Psoas muscle (tissue), 8 donors: Measurements from ENCODE around the gene ELF5. TPM values are rescaled to one million over a fixed set of nuclear protein-coding genes. Genes with fewer than 3 reads are reported as not detected.

Source experiments
- ATAC-seq, 4 donors: fragments of 200-7000 bp; cut with Tn5 transposase; one replicate each; pipeline ENCODE4 v1.9.1; 2020; ENCODE audit warnings: moderate library complexity in 3 of 4, mild to moderate bottlenecking in 2 of 4
- DNase-seq, 2 donors: peaks; one replicate each; pipeline ENCODE4 v3.0.0-alpha.2; 2020
- H3K27ac ChIP-seq: fragments of 200-600 bp; one replicate; pipeline ENCODE4 v1.8.0; 2022
- H3K27me3 ChIP-seq, 3 donors: fragments of 200-600 bp in 1 of 3; one replicate each; pipeline versions ENCODE4 v1.6.1 to v1.8.0; 2013 to 2022; ENCODE audit warnings: low read length in 2 of 3, mild to moderate bottlenecking in 2 of 3, moderate library complexity in 1 of 3; ENCODE audit not compliant: insufficient read depth in 3 of 3
- H3K36me3 ChIP-seq, 2 donors: fragments of 200-600 bp in 1 of 2; one replicate each; pipeline versions ENCODE4 v1.6.1 to v1.8.0; 2013 to 2022; ENCODE audit warnings: low read depth in 1 of 2, mild to moderate bottlenecking in 1 of 2, moderate library complexity in 1 of 2; ENCODE audit not compliant: insufficient read depth in 1 of 2
- H3K4me1 ChIP-seq: fragments of 200-600 bp; one replicate; pipeline ENCODE4 v1.8.0; 2022
- H3K4me3 ChIP-seq: fragments of 200-600 bp; one replicate; pipeline ENCODE4 v1.8.0; 2022; ENCODE audit warnings: mild to moderate bottlenecking
- H3K9me3 ChIP-seq: fragments of 200-600 bp; one replicate; pipeline ENCODE4 v1.8.0; 2022
- WGBS, 3 donors: extraction: QIAGEN DNeasy Blood & Tissue Kit; methylation state at CpG; one replicate each; pipeline versions ENCODE4 v1.1.6 to v1.1.7; 2013; 5-methylcytosine and 5-hydroxymethylcytosine counted together
- intact Hi-C, 2 donors: fragments of 100-400 bp; cut with DNase I; formaldehyde crosslinking; loops; one replicate each; pipeline versions ENCODE4 v1.11.0 to v1.14.2; 2022
- polyA plus RNA-seq, 3 donors: library from polyadenylated mRNA; stranded (reverse); fragments of 200-250 nt; gene quantifications; one replicate each; pipeline ENCODE4 v1.2.3, GENCODE V29; 2013
- total RNA-seq, 4 donors: library from RNA; stranded (reverse); fragmentation: NEBNext Ultra II Directional in 2 of 4; extraction: Animal tissue kit (Norgen Biotek cat#: 25700) in 2 of 4; gene quantifications; one replicate each; pipeline versions ENCODE4 v1.2.1 to v1.2.4, GENCODE V29; 2021 to 2023
- TF ChIP-seq, protein P1 (sequence below): fragments of 200-600 bp; IDR thresholded peaks from one replicate; pipeline ENCODE4 v1.8.0; 2022; ENCODE audit warnings: antibody characterized with exemption
- donor health status: healthy with polysubstance abuse.
- donor health status: DM: no; HTN: no; CAD: no; lungs with moderate emphysema.
- donor health status: Bipolar disorder and iron deficiency.
- donor health status: healthy.
- donor health status: DM: yes; HTN: yes; CAD: no.
- donor health status: DM: no; HTN: no; CAD: no.
- donor health status: DM: no; HTN: no; CAD: no.
- donor health status: DM: yes; HTN: yes; CAD: no.

Gene ELF5
- total and polyA plus RNA-seq, 7 donors, result 0.01 TPM; not detected in 6

GRCh38 chr11:34558211-34558610 is 44.6 kb upstream of the ELF5 start:
- DNase-seq (no peak), ATAC-seq (no peak)
- Histone ChIP-seq H3K27me3 (peaks cover 0 to 8% (median 2%) of the 10 kb centered on the region in 3 donors), H3K27ac (no peak overlapping the region), H3K4me1 (no peaks in the 10 kb centered on the region), H3K4me3 (no peak overlapping the region), H3K9me3 (no peaks in the 10 kb centered on the region), H3K36me3 (no peaks in the 10 kb centered on the region)
- WGBS, 3 donors, result 30 to 50% (median 37%) methylated on average over 1 of the region's 1 CpG
- TF ChIP-seq, protein P1, sequence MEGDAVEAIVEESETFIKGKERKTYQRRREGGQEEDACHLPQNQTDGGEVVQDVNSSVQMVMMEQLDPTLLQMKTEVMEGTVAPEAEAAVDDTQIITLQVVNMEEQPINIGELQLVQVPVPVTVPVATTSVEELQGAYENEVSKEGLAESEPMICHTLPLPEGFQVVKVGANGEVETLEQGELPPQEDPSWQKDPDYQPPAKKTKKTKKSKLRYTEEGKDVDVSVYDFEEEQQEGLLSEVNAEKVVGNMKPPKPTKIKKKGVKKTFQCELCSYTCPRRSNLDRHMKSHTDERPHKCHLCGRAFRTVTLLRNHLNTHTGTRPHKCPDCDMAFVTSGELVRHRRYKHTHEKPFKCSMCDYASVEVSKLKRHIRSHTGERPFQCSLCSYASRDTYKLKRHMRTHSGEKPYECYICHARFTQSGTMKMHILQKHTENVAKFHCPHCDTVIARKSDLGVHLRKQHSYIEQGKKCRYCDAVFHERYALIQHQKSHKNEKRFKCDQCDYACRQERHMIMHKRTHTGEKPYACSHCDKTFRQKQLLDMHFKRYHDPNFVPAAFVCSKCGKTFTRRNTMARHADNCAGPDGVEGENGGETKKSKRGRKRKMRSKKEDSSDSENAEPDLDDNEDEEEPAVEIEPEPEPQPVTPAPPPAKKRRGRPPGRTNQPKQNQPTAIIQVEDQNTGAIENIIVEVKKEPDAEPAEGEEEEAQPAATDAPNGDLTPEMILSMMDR, result no peak
- intact Hi-C loops, result no loop called here

- Histone ChIP-seq H3K36me3 (no peaks in the 10 kb centered on the region), H3K4me3 (no peak overlapping the region), H3K27ac (no peak overlapping the region), H3K27me3 (peaks cover 0 to 2% (median 0%) of the 10 kb centered on the region in 3 donors), H3K9me3 (no peaks in the 10 kb centered on the region), H3K4me1 (no peaks in the 10 kb centered on the region)
- TF ChIP-seq, protein P1, result no peak
- no peak for ATAC-seq
- WGBS, 3 donors, result 66 to 75% (median 71%) methylated on average over 3 of the region's 3 CpGs
- intact Hi-C loops, result no loop called here
- no peak for DNase-seq
Observed at GRCh38 chr11:34552270-34552669, 38.7 kb upstream of the ELF5 start.

- WGBS, 3 donors, result 69 to 76% (median 70%) methylated on average over 5 of the region's 5 CpGs
- Histone ChIP-seq H3K27ac (no peak overlapping the region), H3K9me3 (no peaks in the 10 kb centered on the region), H3K4me1 (no peaks in the 10 kb centered on the region), H3K36me3 (no peaks in the 10 kb centered on the region), H3K4me3 (no peak overlapping the region), H3K27me3 (peaks cover 2 to 7% (median 5%) of the 10 kb centered on the region in 3 donors)
- no peak for DNase-seq
- intact Hi-C loops, result no loop called here
- ATAC-seq, result no peak
- TF ChIP-seq, protein P1, result no peak
Observed at GRCh38 chr11:34549271-34549670, 35.7 kb upstream of the ELF5 start.

GRCh38 chr11:34548278-34548677 is 34.7 kb upstream of the ELF5 start:
- H3K36me3 ChIP-seq, result no peaks in the 10 kb centered on the region
- no peak for DNase-seq
- WGBS, 3 donors, result 82 to 84% (median 83%) methylated on average over 4 of the region's 4 CpGs
- H3K9me3 ChIP-seq, result no peaks in the 10 kb centered on the region
- intact Hi-C loops, result no loop called here
- H3K4me1 ChIP-seq, result no peaks in the 10 kb centered on the region
- TF ChIP-seq, protein P1, result no peak
- no peak overlapping the region for H3K4me3 ChIP-seq
- peaks cover 2 to 8% (median 7%) of the 10 kb centered on the region in 3 donors for H3K27me3 ChIP-seq
- no peak for ATAC-seq
- H3K27ac ChIP-seq, result no peak overlapping the region

DNA sequence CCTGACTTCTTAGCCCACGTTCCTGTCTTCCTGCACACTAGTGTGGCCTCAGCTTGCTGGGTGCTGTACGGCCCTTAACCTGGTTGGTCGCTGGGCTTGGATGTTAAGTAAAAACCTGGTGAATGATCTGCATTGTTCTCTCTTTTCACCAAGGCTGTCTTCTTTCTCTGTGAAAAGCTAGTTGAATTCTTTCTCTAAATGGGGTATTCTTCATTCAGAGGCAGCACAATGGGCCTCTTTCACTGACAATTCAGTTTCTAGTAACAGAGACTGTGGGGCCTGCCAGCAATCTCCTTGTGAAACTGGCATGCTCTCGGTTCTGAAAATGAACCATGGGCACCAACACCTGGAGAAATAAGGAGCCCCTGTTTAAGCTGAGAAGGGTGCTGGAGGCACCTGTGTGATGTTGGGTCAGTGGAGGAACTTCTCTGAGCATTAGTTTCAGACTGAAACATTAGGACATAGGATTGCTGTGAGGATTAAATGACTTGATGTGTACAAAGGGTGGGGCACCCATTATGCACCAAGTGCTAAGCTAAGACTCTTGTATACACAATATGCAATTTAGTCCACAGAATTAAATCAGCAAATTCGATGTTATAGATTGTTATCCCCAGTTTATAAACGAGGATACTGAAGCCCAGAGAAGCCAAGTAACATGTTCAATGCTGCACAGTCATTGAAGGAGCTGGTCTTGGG is 33.1 kb upstream of the ELF5 start:
- intact Hi-C loops, result no loop called here
- TF ChIP-seq, protein P1, result no peak
- Histone ChIP-seq H3K36me3 (no peaks in the 10 kb centered on the region), H3K27ac (no peak overlapping the region), H3K9me3 (no peaks in the 10 kb centered on the region), H3K27me3 (peaks cover 2 to 20% (median 10%) of the 10 kb centered on the region in 3 donors), H3K4me1 (no peaks in the 10 kb centered on the region), H3K4me3 (no peak overlapping the region)
- ATAC-seq (no peak), DNase-seq (no peak)
- WGBS, 3 donors, result 46 to 61% (median 57%) methylated on average over 6 of the region's 6 CpGs
